ENCODE measurements around the gene FAM43A. TPM values are rescaled to one million over a fixed set of nuclear protein-coding genes. Genes with fewer than 3 reads are reported as not detected.

The FAM43A gene
- total RNA-seq, 4 donors from 2014 or later, result 13.0 to 59.3 (median 31.7) TPM

- ATAC-seq (ENCODE audit: low FRiP score) (peak; percentile 31), DNase-seq (ENCODE audit: low spot score) (no peak)
- no peak for TF ChIP-seq CTCF (IDR thresholded peaks at IDR 0.05)
Observed at GRCh38 chr3:194675081-194675640, 10.5 kb upstream of the FAM43A start.

GRCh38 chr3:194675680-194676079 is 10.0 kb upstream of the FAM43A start:
- no peak for ATAC-seq (ENCODE audit: low FRiP score)

GRCh38 chr3:194676471-194676870 is 9.2 kb upstream of the FAM43A start:
- TF ChIP-seq CTCF (IDR thresholded peaks at IDR 0.05), result no peak
- no peak for ATAC-seq (ENCODE audit: low FRiP score)
- no peak for DNase-seq (ENCODE audit: low spot score)

More at GRCh38 chr3:194675680-194676079, 10.0 kb upstream of the FAM43A start:
- TF ChIP-seq CTCF (IDR thresholded peaks at IDR 0.05), result no peak
- DNase-seq (ENCODE audit: low spot score), result no peak

GRCh38 chr3:194680888-194681615 is 4.6 kb upstream of the FAM43A start:
- no peak for TF ChIP-seq CTCF (IDR thresholded peaks at IDR 0.05)
- ATAC-seq (ENCODE audit: low FRiP score) (no peak), DNase-seq (ENCODE audit: low spot score) (no peak)

- ATAC-seq (ENCODE audit: low FRiP score), result no peak
- no peak for TF ChIP-seq CTCF (IDR thresholded peaks at IDR 0.05)
- DNase-seq (ENCODE audit: low spot score), result no peak
Observed at GRCh38 chr3:194682189-194682693, 3.4 kb upstream of the FAM43A start.

GRCh38 chr3:194682694-194683310 is 2.9 kb upstream of the FAM43A start:
- DNase-seq (ENCODE audit: low spot score) (peak; percentile 50), ATAC-seq (ENCODE audit: low FRiP score) (peak; percentile 61)
- peak in 2 of 3 donors; percentile 15 to 75 for TF ChIP-seq CTCF (IDR thresholded peaks at IDR 0.05)

Data from omental fat pad (tissue), 4 donors.